Renal cortical epithelial cell (primary cell): ENCODE data around the gene HEATR5B. TPM values are rescaled to one million over a fixed set of nuclear protein-coding genes. Genes with fewer than 3 reads are reported as not detected.
"Not testable (repeated sequence)": the region's sequence is repeated elsewhere in the genome, so short reads cannot be mapped to it uniquely, and the experiment has no call there.

Source experiments
- DNase-seq: peaks from one replicate; pipeline ENCODE4 v3.0.0-alpha.2; 2011; ENCODE audit warnings: low read depth
- total RNA-seq: library from RNA; depleted of rRNA; stranded (reverse); fragments of >200 nt; gene quantifications from 2 replicates; pipeline ENCODE4 v1.2.3, GENCODE V29; 2014

Gene HEATR5B
- total RNA-seq, 1 donor from 2014 or later: 31.6 TPM

DNA sequence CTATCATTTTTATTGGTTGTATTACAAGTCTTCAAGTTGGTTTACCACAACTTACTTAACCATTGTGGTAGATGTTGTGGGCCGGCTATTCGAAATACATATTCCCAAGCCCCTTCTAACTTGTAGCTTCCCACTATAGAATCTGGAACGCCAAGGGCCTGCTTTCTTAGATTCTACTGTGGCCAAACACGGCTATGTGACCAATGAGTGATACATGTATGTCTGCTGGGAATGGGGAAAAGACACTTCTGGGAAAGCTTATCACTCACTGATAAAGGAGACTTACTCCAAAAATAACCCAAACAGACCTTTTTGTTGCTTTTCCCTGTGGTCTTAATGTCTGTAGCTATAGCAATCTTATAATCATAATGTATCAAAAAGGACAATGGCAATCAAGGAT, 142.3 kb downstream of the HEATR5B start:
- no peak for DNase-seq

DNA sequence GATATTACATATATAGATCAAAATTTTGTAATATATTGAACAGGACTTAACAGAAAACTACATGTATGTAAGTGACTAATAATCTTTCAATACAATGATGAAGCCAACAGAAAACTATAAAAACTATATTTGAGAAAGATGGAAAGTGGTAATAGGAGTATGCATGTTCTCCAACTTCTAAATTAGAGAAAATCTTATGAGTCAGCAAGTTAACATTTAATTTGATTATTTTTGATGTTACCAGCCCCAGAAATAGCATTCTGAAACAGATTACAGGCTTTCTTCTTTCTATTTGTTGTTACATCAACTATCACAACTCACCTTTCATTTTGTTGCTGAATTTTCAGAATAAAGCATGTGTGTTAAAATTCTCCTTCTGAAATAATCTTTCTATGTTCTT, 147.6 kb downstream of the HEATR5B start:
- DNase-seq: not testable (repeated sequence)

DNA sequence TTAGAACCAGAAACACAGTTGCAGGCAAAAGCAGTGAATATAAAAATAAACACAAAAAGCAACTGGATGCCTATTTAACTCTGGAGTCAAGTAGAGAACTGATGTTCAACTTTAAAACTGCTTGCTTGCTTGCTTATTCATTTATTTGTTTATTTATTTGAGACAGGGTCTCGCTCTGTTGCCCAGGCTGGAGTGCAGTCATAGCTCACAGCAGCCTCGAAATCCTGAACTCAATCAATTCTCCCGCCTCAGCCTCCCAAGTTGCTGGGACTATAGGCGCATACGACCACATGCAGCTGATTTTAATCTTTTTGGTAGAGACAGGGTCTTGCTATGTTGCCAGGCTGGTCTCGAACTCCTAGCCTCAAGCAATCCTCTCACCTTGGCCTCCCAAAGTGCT, 152.5 kb downstream of the HEATR5B start:
- not testable (repeated sequence) for DNase-seq

Other genes starting within 250 kb of the HEATR5B start
- 16.7 and 26.1 TPM in 2 replicates for gene STRN, start 117.8 kb downstream of the HEATR5B start, total RNA-seq
- gene GPATCH11, start 146 bp upstream of the HEATR5B start, total RNA-seq: 5.6 and 6.1 TPM in 2 replicates
- gene EIF2AK2, start 72.6 kb upstream of the HEATR5B start, total RNA-seq: 23.8 and 38.7 TPM in 2 replicates
- not detected in 2 replicates for gene SULT6B1, start 104.3 kb upstream of the HEATR5B start, total RNA-seq
- gene CEBPZOS, start 112.1 kb upstream of the HEATR5B start, total RNA-seq: 18.6 and 25.6 TPM in 2 replicates
- gene CEBPZ, start 147.2 kb upstream of the HEATR5B start, total RNA-seq: 59.6 and 76.9 TPM in 2 replicates
- gene NDUFAF7, start 147.3 kb upstream of the HEATR5B start, total RNA-seq: 14.9 and 17.3 TPM in 2 replicates
- gene PRKD3, start 240.5 kb upstream of the HEATR5B start, total RNA-seq: 68.6 and 69.3 TPM in 2 replicates